GM23338 (cell line): ENCODE results near the gene BMPR2. TPM values are rescaled to one million over a fixed set of nuclear protein-coding genes. Genes with fewer than 3 reads are reported as not detected.
"Not testable (repeated sequence)": the region's sequence is repeated elsewhere in the genome, so short reads cannot be mapped to it uniquely, and the experiment has no call there.

Experiments used
- ATAC-seq: fragments of 200-7000 bp; cut with Tn5 transposase; 3 replicates; pipeline ENCODE4 v1.9.1; 2020
- DNase-seq: peaks from one replicate; pipeline ENCODE4 v3.0.0-alpha.2; 2015; ENCODE audit warnings: low spot score
- H2AFZ ChIP-seq: fragments of 200-600 bp; sonication (generic); 2 replicates; pipeline ENCODE4 v1.8.0; 2016; ENCODE audit warnings: antibody characterized with exemption, mild to moderate bottlenecking, moderate library complexity
- H3F3A ChIP-seq: fragments of 200-600 bp; sonication (generic); replicated peaks from 2 replicates; pipeline ENCODE4 v1.8.0; 2017; ENCODE audit warnings: antibody characterized with exemption, mixed run types, low read depth
- H3K27ac ChIP-seq: fragments of 200-600 bp; sonication (generic); 2 replicates; pipeline ENCODE4 v1.6.1; 2016; ENCODE audit warnings: low read depth
- H3K27me3 ChIP-seq: fragments of 200-600 bp; sonication (generic); 2 replicates; pipeline ENCODE4 v1.8.0; 2016; ENCODE audit warnings: mild to moderate bottlenecking, mixed run types, moderate library complexity; ENCODE audit not compliant: insufficient read depth
- H3K36me3 ChIP-seq: fragments of 200-600 bp; sonication (generic); 2 replicates; pipeline ENCODE4 v1.8.0; 2016; ENCODE audit warnings: mild to moderate bottlenecking; ENCODE audit not compliant: insufficient read depth
- H3K4me1 ChIP-seq: fragments of 200-600 bp; sonication (generic); 2 replicates; pipeline ENCODE4 v1.8.0; 2016; ENCODE audit warnings: mild to moderate bottlenecking, moderate library complexity; ENCODE audit not compliant: insufficient read depth
- H3K4me2 ChIP-seq: fragments of 200-600 bp; sonication (generic); 2 replicates; pipeline ENCODE4 v1.7.1; 2017; ENCODE audit warnings: mixed run types
- H3K4me3 ChIP-seq: fragments of 200-600 bp; sonication (generic); 2 replicates; pipeline ENCODE4 v1.6.1; 2016; ENCODE audit warnings: mixed run types
- H3K79me2 ChIP-seq: fragments of 200-600 bp; sonication (generic); replicated peaks from 2 replicates; pipeline ENCODE4 v1.8.0; 2017; ENCODE audit warnings: mild to moderate bottlenecking; ENCODE audit not compliant: insufficient read depth
- H3K9me2 ChIP-seq: fragments of 200-600 bp; sonication (generic); 2 replicates; pipeline ENCODE4 v1.8.0; 2017; ENCODE audit not compliant: insufficient read depth
- H4K20me1 ChIP-seq: fragments of 200-600 bp; sonication (generic); replicated peaks from 2 replicates; pipeline ENCODE4 v1.8.0; 2017; ENCODE audit warnings: mild to moderate bottlenecking; ENCODE audit not compliant: insufficient read depth
- H3K27ac Mint-ChIP-seq: 2 replicates; pipeline ENCODE4 v1.8.0; 2020; ENCODE audit warnings: inconsistent platforms, mild to moderate bottlenecking, moderate library complexity, mixed read lengths
- H3K27me3 Mint-ChIP-seq: 3 replicates; pipeline ENCODE4 v1.8.0; 2022; ENCODE audit warnings: low read depth, mild to moderate bottlenecking, moderate library complexity, mixed read lengths, inconsistent platforms; ENCODE audit not compliant: insufficient read depth, poor library complexity
- H3K36me3 Mint-ChIP-seq: 3 replicates; pipeline ENCODE4 v1.8.0; 2021; ENCODE audit warnings: low read depth, mild to moderate bottlenecking, inconsistent platforms, moderate library complexity, mixed read lengths
- H3K4me1 Mint-ChIP-seq: 3 replicates; pipeline ENCODE4 v1.8.0; 2020; ENCODE audit warnings: mild to moderate bottlenecking, inconsistent platforms, mixed read lengths
- H3K4me3 Mint-ChIP-seq: 3 replicates; pipeline ENCODE4 v1.8.0; 2021; ENCODE audit warnings: moderate library complexity, mild to moderate bottlenecking, inconsistent platforms, mixed read lengths
- H3K9me3 Mint-ChIP-seq: 3 replicates; pipeline ENCODE4 v1.8.0; 2020; ENCODE audit warnings: moderate library complexity, mild to moderate bottlenecking, inconsistent platforms, mixed read lengths
- CREB1 ChIP-seq: fragments of 250-450 bp; sonication (Bioruptor Pico); IDR thresholded peaks from 2 replicates; pipeline ENCODE4 v1.5.0; 2020; ENCODE audit warnings: low read depth, mild to moderate bottlenecking, moderate library complexity
- EZH2 ChIP-seq: fragments of 200-600 bp; sonication (generic); IDR thresholded peaks from one replicate; pipeline ENCODE4 v1.8.0; 2017; ENCODE audit warnings: antibody characterized with exemption, mild to moderate bottlenecking, low read depth; ENCODE audit not compliant: unreplicated experiment
- EZH2phosphoT487 ChIP-seq: fragments of 200-600 bp; sonication (generic); IDR thresholded peaks from one replicate; pipeline ENCODE4 v1.8.1; 2018; ENCODE audit warnings: antibody characterized with exemption; ENCODE audit not compliant: unreplicated experiment
- JUNB ChIP-seq: IDR thresholded peaks from one replicate; pipeline ENCODE4 v1.6.1; 2016; ENCODE audit warnings: antibody characterized with exemption; ENCODE audit not compliant: unreplicated experiment
- NANOG ChIP-seq: IDR thresholded peaks from 2 replicates; pipeline ENCODE4 v1.6.1; 2016; ENCODE audit warnings: antibody characterized with exemption, borderline replicate concordance
- POLR2AphosphoS5 ChIP-seq: IDR thresholded peaks from 2 replicates; pipeline ENCODE4 v1.6.1; 2016; ENCODE audit warnings: antibody characterized with exemption, low read depth
- REST ChIP-seq: IDR thresholded peaks from one replicate; pipeline ENCODE4 v1.6.1; 2018; ENCODE audit warnings: antibody characterized with exemption; ENCODE audit not compliant: unreplicated experiment
- STAT1 ChIP-seq: IDR thresholded peaks from one replicate; pipeline ENCODE4 v1.6.1; 2016; ENCODE audit warnings: antibody characterized with exemption; ENCODE audit not compliant: unreplicated experiment
- ZNF114 ChIP-seq: fragments of 250-450 bp; sonication (Bioruptor Pico); IDR thresholded peaks from 2 replicates; pipeline ENCODE4 v1.5.0; 2020; ENCODE audit warnings: mild to moderate bottlenecking, moderate library complexity
- ZNF331 ChIP-seq: fragments of 250-450 bp; sonication (Bioruptor Pico); IDR thresholded peaks from 2 replicates; pipeline ENCODE4 v1.5.0; 2020; ENCODE audit warnings: low read depth, mild to moderate bottlenecking, moderate library complexity
- polyA plus RNA-seq: library from polyadenylated mRNA; unstranded; fragments of >200 nt; fragmentation: Nextera tagmentation; extraction: Ambion mirVana; gene quantifications from 2 replicates; pipeline ENCODE4 v1.2.1, GENCODE V29; 2016
- total RNA-seq: library from RNA; depleted of rRNA; stranded (reverse); fragments of >200 nt; shearing (Covaris generic); gene quantifications from 2 replicates; pipeline ENCODE4 v1.2.3, GENCODE V29; 2014
- TF ChIP-seq, protein P1 (sequence below): fragments of 250-450 bp; sonication (Bioruptor Pico); IDR thresholded peaks from 2 replicates; pipeline ENCODE4 v1.5.0; 2020; ENCODE audit warnings: mild to moderate bottlenecking, moderate library complexity
- TF ChIP-seq, protein P2 (sequence below): IDR thresholded peaks from 2 replicates; pipeline ENCODE4 v1.6.1; 2016; ENCODE audit warnings: antibody characterized with exemption

Gene BMPR2
- total and polyA plus RNA-seq, 2 experiments from 2014 or later: 6.7 to 21.6 TPM

DNA sequence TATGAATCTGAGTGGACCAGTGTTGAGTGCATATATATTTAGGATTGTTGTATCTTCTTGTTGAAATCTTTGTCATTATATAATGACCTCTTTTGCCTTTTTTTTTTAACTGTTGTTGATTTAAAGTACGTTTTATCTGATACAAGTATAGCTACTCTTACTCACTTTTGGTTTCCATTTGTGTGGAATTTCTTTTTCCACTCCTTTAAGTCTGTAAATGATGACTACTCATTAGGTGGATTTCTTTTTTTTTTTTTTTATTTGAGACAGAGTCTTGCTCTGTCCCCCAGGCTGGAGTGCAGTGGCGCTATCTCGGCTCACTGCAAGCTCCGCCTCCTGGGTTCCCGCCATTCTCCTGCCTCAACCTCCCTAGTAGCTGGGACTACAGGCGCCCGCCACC is 206.7 kb downstream of the BMPR2 start:
- H3K4me1 ChIP-seq, H3F3A ChIP-seq, H4K20me1 ChIP-seq, H3K4me2 ChIP-seq, H3K9me2 ChIP-seq, H3K4me3 Mint-ChIP-seq, H3K79me2 ChIP-seq, H3K36me3 Mint-ChIP-seq, H3K27ac Mint-ChIP-seq, H3K27me3 ChIP-seq, H3K4me1 Mint-ChIP-seq, H2AFZ ChIP-seq, H3K4me3 ChIP-seq, H3K9me3 Mint-ChIP-seq, H3K27me3 Mint-ChIP-seq, H3K27ac ChIP-seq, ATAC-seq, H3K36me3 ChIP-seq, DNase-seq: not testable (repeated sequence)

- DNase-seq: no peak
- H3K9me2 ChIP-seq: no peaks in the 10 kb centered on the region
- no peaks in the 10 kb centered on the region for H3K79me2 ChIP-seq
- H3K4me1 ChIP-seq: 0 out of 2 replicates have a peak, but pooled peaks cover under 1% of the 10 kb centered on the region
- no peak overlapping the region for H2AFZ ChIP-seq
- H3K27me3 ChIP-seq: no peaks in the 10 kb centered on the region
- no peak for ATAC-seq
- no peaks in the 10 kb centered on the region for H3F3A ChIP-seq
- no peaks in the 10 kb centered on the region for H3K27me3 Mint-ChIP-seq
- H3K4me1 Mint-ChIP-seq: peaks cover 1% of the 10 kb centered on the region; the same call in 2 of the 3 replicates
- H3K27ac ChIP-seq: no peak overlapping the region
- no peaks in the 10 kb centered on the region for H4K20me1 ChIP-seq
- H3K36me3 Mint-ChIP-seq: no peaks in the 10 kb centered on the region
- H3K4me3 Mint-ChIP-seq: no peak overlapping the region
- H3K27ac Mint-ChIP-seq: no peak overlapping the region
- no peak overlapping the region for H3K4me3 ChIP-seq
- no peak overlapping the region for H3K4me2 ChIP-seq
- no peaks in the 10 kb centered on the region for H3K36me3 ChIP-seq
- H3K9me3 Mint-ChIP-seq: no peaks in the 10 kb centered on the region
- TF ChIP-seq JUNB (no peak), NANOG (no peak), ZNF331 (CRISPR knock-in tag) (no peak), STAT1 (no peak), CREB1 (no peak), ZNF114 (CRISPR knock-in tag) (no peak), REST (no peak), POLR2AphosphoS5 (no peak), EZH2 (no peak), EZH2phosphoT487 (no peak)
- TF ChIP-seq, protein P1, sequence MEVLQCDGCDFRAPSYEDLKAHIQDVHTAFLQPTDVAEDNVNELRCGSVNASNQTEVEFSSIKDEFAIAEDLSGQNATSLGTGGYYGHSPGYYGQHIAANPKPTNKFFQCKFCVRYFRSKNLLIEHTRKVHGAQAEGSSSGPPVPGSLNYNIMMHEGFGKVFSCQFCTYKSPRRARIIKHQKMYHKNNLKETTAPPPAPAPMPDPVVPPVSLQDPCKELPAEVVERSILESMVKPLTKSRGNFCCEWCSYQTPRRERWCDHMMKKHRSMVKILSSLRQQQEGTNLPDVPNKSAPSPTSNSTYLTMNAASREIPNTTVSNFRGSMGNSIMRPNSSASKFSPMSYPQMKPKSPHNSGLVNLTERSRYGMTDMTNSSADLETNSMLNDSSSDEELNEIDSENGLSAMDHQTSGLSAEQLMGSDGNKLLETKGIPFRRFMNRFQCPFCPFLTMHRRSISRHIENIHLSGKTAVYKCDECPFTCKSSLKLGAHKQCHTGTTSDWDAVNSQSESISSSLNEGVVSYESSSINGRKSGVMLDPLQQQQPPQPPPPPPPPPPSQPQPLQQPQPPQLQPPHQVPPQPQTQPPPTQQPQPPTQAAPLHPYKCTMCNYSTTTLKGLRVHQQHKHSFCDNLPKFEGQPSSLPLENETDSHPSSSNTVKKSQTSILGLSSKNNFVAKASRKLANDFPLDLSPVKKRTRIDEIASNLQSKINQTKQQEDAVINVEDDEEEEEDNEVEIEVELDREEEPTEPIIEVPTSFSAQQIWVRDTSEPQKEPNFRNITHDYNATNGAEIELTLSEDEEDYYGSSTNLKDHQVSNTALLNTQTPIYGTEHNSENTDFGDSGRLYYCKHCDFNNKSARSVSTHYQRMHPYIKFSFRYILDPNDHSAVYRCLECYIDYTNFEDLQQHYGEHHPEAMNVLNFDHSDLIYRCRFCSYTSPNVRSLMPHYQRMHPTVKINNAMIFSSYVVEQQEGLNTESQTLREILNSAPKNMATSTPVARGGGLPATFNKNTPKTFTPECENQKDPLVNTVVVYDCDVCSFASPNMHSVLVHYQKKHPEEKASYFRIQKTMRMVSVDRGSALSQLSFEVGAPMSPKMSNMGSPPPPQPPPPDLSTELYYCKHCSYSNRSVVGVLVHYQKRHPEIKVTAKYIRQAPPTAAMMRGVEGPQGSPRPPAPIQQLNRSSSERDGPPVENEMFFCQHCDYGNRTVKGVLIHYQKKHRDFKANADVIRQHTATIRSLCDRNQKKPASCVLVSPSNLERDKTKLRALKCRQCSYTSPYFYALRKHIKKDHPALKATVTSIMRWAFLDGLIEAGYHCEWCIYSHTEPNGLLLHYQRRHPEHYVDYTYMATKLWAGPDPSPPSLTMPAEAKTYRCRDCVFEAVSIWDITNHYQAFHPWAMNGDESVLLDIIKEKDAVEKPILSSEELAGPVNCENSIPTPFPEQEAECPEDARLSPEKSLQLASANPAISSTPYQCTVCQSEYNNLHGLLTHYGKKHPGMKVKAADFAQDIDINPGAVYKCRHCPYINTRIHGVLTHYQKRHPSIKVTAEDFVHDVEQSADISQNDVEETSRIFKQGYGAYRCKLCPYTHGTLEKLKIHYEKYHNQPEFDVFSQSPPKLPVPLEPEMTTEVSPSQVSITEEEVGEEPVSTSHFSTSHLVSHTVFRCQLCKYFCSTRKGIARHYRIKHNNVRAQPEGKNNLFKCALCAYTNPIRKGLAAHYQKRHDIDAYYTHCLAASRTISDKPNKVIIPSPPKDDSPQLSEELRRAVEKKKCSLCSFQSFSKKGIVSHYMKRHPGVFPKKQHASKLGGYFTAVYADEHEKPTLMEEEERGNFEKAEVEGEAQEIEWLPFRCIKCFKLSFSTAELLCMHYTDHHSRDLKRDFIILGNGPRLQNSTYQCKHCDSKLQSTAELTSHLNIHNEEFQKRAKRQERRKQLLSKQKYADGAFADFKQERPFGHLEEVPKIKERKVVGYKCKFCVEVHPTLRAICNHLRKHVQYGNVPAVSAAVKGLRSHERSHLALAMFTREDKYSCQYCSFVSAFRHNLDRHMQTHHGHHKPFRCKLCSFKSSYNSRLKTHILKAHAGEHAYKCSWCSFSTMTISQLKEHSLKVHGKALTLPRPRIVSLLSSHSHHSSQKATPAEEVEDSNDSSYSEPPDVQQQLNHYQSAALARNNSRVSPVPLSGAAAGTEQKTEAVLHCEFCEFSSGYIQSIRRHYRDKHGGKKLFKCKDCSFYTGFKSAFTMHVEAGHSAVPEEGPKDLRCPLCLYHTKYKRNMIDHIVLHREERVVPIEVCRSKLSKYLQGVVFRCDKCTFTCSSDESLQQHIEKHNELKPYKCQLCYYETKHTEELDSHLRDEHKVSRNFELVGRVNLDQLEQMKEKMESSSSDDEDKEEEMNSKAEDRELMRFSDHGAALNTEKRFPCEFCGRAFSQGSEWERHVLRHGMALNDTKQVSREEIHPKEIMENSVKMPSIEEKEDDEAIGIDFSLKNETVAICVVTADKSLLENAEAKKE: no peak
- TF ChIP-seq, protein P2, sequence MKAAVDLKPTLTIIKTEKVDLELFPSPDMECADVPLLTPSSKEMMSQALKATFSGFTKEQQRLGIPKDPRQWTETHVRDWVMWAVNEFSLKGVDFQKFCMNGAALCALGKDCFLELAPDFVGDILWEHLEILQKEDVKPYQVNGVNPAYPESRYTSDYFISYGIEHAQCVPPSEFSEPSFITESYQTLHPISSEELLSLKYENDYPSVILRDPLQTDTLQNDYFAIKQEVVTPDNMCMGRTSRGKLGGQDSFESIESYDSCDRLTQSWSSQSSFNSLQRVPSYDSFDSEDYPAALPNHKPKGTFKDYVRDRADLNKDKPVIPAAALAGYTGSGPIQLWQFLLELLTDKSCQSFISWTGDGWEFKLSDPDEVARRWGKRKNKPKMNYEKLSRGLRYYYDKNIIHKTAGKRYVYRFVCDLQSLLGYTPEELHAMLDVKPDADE: no peak
These were observed 207.6 kb downstream of the BMPR2 start for GRCh38 chr2:202583709-202584219.
